HK-2 (cell line): Measurements from ENCODE around the gene NT5M.
"Not testable (repeated sequence)": the region's sequence is repeated elsewhere in the genome, so short reads cannot be mapped to it uniquely, and the experiment has no call there.

Experiments
- DNase-seq: peaks from one replicate; pipeline ENCODE4 v3.0.0-alpha.2; 2018; ENCODE audit not compliant: unreplicated experiment

Gene NT5M

DNA sequence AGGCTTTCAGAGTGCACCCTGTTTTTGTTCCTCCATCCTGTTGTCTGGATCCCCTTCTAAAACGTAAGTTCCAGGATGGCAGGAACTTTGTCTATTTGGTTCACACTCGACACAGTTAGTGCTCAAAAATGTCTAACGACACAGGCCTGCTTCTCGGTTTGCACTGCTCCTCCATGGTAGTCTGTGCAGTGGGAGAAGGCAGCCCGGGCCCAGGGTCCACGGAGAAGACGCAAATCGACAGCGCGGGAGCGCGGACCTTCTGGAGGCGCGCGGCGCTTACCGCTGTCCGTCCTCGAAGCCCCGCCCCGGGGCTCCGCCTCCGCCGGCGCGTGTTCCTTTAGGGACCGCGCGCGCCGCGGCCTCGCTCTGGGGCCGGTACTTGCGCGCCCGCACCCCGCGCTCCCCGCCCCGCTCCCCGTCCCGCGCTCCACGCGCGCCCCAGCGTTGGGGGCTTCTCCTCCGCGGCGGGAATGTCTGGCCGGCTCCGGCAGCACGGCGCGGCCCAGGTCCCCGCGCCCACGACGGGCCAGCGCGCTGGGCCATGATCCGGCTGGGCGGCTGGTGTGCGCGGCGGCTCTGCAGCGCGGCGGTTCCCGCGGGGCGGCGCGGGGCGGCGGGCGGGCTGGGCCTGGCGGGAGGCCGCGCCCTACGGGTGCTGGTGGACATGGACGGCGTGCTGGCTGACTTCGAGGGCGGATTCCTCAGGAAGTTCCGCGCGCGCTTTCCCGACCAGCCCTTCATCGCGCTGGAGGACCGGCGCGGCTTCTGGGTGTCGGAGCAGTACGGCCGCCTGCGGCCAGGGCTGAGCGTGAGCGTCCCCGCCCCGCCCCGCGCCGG, at the start of gene NT5M:
TSS of gene NT5M (plus strand) at position 364 of the 837 bp plus-strand sequence. CDS start at position 542, 178 bp downstream.
- peak; percentile 62 for DNase-seq

DNA sequence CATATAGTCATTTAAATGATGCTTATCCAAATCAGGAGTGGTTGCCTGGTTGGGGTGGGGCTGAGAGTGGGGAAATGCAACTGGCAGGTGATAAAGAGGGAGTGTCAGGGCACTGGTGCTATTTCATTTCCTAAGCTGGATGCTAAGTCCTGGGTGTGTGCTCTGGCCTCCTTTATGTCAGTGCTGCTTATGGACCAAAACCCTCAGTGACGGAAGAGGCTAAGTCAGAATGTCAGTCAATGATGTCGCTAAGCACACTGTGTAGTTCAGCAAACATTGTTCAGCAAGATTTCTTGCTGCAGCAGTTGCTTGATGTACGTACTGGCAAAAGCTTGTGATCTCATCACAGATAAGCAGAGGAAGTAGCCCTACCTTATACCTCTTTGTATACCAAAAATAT, 49.8 kb upstream of the NT5M start:
- DNase-seq = no peak

GRCh38 chr17:17254036-17254435, 49.1 kb upstream of the NT5M start:
- no peak for DNase-seq

- DNase-seq = not testable (repeated sequence)
These were observed 47.5 kb upstream of the NT5M start for GRCh38 chr17:17255689-17256088.

GRCh38 chr17:17256316-17256715, 46.9 kb upstream of the NT5M start:
- no peak for DNase-seq

DNA sequence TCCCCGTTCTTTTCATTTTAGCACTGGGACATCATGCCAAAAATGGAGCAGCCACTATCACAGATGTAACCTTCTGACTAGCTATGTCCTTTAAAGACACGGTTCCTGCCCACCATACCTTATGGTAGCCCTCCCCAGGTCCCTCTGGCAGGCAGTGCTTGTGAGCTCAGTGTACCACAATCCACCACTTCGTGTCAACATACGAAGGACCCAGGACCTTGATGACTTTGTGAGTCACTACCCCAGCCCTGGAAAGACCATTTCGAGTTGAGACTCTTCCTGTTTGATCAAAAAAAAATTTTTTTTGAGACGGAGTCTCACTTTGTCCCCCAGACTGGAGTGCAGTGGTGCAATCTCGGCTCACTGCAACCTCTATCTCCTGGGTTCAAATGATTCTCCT, 45.2 kb upstream of the NT5M start:
- DNase-seq = no peak

DNA sequence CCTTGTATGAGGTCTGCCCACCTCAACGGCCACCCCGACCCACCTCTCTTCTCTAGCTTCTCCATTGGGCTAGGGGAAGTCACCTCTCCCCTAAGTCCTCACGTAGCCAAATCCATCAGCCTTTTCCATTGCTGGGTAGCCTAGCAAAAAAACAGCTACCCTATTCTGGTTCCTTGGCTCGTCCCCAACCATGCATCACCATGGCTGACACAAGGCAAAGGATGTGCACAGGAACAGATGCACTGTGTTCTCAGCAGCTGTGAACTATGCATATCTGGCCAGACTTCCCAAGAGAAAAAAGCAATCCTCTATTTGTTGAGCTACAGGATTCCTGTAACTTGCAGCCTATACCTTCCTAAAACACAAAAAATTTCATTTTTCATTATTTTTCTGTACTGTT, 44.2 kb upstream of the NT5M start:
- no peak for DNase-seq

GRCh38 chr17:17264430-17264829, 38.7 kb upstream of the NT5M start:
- DNase-seq = no peak

GRCh38 chr17:17269926-17270773, 33.0 kb upstream of the NT5M start:
- DNase-seq = no peak

- DNase-seq = no peak
These were observed 27.2 kb upstream of the NT5M start for GRCh38 chr17:17275971-17276370.

- DNase-seq = not testable (repeated sequence)
These were observed 25.7 kb upstream of the NT5M start for GRCh38 chr17:17277431-17277830.

DNA sequence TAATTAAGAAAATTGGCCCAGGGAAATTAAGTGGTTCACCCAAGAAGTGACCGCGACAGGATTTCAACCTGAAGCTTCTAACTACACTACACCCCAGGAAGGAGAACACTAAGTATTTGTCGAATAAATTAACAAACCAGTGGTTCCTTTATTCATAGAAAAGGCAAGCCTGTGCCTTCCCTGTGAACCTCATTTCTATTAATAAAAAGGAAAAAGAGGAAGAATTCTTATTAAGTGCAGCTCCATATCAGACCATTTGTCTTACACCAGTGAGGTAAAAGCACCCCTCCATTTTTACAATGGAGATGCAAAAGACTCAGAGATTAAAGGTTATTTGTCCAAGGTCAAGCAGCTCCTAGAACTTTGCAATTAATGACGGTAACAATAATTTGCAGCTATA, 23.9 kb upstream of the NT5M start:
- no peak for DNase-seq

DNA sequence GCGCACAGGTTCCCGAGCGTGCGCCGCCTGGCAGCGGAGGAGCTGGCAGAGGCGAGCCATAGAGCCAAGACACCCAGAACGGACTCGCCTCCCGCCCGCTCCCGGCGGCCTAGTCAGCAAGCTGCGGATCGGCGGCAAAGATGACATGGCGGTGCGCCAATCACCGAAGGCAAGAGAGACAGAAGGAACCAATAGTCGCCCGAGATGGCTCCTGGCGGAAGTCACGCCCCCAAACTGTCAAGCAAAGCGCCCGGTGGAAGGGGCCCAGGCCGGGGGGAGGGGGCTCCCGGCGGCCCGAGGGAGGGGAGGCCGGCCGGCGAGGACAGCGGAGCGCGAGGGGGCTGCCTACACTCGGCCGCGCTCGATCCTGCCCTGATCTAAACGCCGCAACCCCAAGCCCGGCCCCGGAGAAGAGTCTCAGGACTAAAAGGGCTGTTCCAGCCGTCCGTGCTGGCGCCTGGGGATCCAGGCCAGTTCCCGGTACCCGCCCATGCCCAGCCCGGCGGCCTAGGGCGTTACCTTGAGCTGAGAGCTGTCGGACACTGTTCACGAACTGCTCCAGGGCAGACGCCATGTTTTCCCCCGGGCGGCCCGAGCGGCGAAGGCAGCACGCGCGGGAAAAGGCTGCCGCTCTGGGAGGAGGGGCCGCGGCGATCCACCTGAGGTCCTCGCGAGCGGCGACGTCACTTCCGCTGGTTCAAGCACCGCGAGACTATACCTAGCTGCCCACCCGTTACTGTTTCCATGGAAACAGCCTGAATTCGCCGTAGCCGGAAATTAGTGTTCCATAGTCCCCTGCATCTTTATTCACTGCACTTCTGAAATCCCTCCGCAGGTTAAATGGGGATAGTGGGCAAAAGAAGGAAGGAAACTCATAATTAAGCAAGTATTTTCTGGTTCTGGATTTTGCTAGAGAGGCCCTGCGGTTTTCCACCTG, 22.3 kb upstream of the NT5M start, which contains the start of gene COPS3:
TSS of gene COPS3 (minus strand) at position 634 of the 937 bp plus-strand sequence. CDS start at position 574, 60 bp downstream.
- DNase-seq = peak; percentile 96

- DNase-seq = no peak
These were observed 17.2 kb upstream of the NT5M start for GRCh38 chr17:17285951-17286350.

GRCh38 chr17:17289086-17289485, 14.1 kb upstream of the NT5M start:
- no peak for DNase-seq

GRCh38 chr17:17289701-17290100, 13.5 kb upstream of the NT5M start:
- DNase-seq = no peak

DNA sequence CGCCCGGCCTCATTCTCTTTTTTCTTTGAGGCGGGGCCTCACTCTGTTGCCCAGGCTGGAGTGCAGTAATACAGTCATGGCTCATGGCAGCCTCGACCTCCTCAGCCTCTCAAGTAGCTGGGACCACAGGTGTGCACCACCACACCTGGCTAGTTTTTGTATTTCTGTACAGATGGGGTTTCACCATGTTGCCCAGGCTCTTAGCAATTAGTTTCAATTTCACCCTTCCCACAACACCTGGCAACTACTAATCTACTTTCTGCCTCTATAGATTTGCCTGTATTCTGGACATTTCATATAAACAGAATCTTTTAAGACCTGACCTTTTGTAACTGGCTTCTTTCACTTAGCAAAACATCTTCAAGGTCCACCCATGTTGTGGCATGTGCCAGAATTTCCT, 8.0 kb upstream of the NT5M start:
- DNase-seq = no peak

- DNase-seq = no peak
These were observed 6.0 kb upstream of the NT5M start for GRCh38 chr17:17297217-17297616.

DNA sequence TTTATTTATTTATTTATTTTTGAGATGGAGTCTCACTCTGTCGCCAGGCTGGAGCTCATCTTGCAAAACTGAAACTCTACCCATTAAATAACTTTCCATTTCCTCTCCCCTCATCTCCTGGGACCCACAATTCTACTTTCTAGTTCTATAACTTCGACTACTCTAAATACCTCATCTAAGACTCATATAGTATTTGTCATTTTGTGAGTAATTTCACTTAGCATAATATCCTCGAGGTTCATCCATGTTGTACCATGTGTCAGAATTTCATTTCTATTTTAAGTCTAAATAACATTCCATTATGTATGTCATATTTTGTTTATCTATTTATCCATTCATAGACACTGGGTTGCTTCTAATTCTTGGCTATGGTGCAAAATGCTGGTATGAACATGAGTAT, 5.1 kb upstream of the NT5M start:
- DNase-seq = no peak

GRCh38 chr17:17300624-17301568, 2.3 kb upstream of the NT5M start:
- no peak for DNase-seq
